ENCODE data around the gene NEK7. TPM values are rescaled to one million over a fixed set of nuclear protein-coding genes. Genes with fewer than 3 reads are reported as not detected.

Gene NEK7
- total RNA-seq, 4 donors from 2014 or later, result 123 to 219 (median 141) TPM

DNA sequence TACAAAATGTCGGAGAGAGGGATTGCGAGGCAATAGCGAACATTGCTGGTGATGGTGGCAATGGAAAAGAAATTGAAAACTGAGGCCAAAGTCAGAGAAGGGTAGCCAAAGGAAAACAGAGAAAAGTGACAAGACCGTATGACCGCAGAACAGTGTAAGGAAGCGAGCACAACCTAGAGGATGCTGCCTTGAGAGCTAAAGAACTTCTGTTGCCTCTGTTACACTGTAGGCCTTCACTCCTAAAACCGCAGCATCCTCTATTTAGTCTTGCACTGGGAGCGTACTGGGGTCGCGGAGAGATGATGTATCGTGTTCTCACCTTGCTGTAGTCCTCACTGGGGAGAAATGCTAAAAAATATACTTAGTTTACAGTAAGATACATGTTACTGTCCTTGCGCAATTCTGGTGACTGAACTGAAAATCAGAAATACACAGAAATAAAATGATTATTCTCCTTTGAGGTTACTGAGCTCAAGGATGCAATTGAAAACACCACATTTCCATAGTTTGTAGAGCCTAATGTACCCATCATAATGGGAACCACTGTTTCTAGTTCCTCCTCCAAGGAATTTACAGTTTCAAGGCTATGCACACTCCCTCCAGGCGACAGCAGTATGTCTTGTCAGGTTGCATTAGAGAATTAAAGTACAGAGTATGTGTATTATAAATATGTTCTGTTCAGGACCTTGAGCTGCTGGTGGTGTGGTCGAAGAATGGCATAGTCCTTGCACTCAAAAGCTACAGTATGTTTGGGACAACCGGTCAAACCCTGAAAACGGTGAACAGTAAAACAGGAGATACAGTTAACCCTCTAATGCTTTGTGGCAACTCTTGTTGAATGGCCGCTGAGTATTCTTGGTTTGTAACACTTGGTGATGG, 1.3 kb downstream of the NEK7 start:
- WGBS, 2 donors, result 6 to 8% methylated on average over 17 of the region's 17 CpGs
- Histone ChIP-seq H3K4me1 (peaks cover 0 to 57% (median 30%) of the 10 kb centered on the region in 4 donors), H3K4me3 (peak overlapping the region; percentile 73 to 99 (median 90)), H3K27me3 (no peaks in the 10 kb centered on the region), H3K27ac (peak overlapping the region; percentile 94 to 100 (median 100)), H3K9me3 (no peaks in the 10 kb centered on the region), H3K36me3 (no peaks in the 10 kb centered on the region)
- TF ChIP-seq POLR2A (IDR thresholded peaks at IDR 0.05), result no peak
- no peak for TF ChIP-seq CTCF (IDR thresholded peaks at IDR 0.05)
- no peak for TF ChIP-seq EP300 (IDR thresholded peaks at IDR 0.05)
- DNase-seq (ENCODE audit: low spot score in 2 of 2), result no peak

DNA sequence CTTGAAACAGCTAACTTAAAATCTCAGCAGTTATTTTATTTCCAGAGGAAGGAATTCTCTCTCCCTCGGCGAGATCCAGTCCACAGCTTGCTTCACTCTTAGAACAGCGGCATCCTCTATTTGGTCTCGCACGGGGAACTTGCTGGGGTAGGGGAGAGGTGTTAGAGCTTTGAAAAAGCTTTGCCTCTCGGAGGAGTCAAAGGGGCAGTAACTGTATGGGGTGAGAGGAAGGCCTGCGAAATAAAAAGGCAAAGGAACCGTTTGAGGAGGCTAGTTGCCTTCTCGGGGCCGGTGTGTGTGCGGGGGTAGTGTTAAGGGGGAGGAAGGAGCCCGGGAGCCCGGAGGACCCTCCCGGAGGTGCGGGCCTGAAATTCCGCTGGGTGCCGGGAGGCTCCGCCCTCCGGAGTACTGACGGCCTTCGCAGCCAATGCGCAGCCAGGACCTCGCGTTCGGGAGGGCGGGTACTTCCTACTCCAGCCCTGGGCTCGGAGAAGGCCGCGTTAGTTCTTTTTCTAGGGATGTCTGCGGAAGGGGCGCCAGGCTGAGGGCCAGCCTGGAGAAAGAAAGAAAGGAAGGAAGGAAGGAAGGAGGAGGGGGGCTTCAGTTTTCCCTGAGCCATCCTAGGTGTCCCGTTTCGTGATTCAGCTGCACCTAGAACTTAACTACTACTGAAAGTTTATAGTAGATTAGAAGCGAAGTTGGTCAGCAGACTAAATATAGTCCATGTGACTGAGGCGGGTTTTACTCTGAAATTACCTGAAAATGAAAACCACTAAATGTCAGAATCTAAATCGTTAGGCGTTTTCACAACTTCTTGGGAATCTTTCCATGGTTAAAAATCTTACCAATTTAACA, 2.2 kb downstream of the NEK7 start:
- TF ChIP-seq POLR2A (IDR thresholded peaks at IDR 0.05) (peak; percentile 72 to 86), CTCF (IDR thresholded peaks at IDR 0.05) (peak in 1 of 5 experiments; percentile 27), EP300 (IDR thresholded peaks at IDR 0.05) (peak; percentile 32 to 83)
- Histone ChIP-seq H3K9me3 (no peaks in the 10 kb centered on the region), H3K27ac (peak overlapping the region; percentile 94 to 100 (median 100)), H3K36me3 (no peaks in the 10 kb centered on the region), H3K4me1 (peaks cover 0 to 53% (median 30%) of the 10 kb centered on the region in 4 donors), H3K4me3 (peak overlapping the region; percentile 73 to 99 (median 90)), H3K27me3 (no peaks in the 10 kb centered on the region)
- DNase-seq (ENCODE audit: low spot score in 2 of 2), result peak; percentile 70 to 84
- WGBS, 2 donors, result 0 to 1% methylated on average over 37 of the region's 37 CpGs

DNA sequence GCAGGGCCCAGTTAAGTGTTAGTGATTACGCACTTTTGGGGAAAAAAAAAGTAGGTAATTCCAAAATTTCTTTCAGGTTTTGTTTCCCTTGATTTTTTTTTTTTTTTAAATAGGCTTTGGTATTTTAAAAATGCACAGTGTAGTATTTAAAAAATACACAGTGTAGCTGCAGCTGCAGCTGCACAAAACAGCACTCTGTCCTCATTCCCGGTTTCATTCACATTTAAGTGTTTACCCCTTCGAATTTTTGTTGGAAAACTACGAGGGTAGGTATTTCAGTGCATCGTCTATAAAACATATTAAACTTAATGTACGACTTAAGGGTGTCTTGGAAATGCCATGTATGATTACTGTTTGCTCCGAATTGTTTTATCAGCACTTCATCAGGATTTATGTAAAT, 3.4 kb downstream of the NEK7 start:
- peaks cover 0 to 54% (median 29%) of the 10 kb centered on the region in 4 donors for H3K4me1 ChIP-seq
- 36 to 44% methylated on average over 7 of the region's 7 CpGs for WGBS, 2 donors

DNA sequence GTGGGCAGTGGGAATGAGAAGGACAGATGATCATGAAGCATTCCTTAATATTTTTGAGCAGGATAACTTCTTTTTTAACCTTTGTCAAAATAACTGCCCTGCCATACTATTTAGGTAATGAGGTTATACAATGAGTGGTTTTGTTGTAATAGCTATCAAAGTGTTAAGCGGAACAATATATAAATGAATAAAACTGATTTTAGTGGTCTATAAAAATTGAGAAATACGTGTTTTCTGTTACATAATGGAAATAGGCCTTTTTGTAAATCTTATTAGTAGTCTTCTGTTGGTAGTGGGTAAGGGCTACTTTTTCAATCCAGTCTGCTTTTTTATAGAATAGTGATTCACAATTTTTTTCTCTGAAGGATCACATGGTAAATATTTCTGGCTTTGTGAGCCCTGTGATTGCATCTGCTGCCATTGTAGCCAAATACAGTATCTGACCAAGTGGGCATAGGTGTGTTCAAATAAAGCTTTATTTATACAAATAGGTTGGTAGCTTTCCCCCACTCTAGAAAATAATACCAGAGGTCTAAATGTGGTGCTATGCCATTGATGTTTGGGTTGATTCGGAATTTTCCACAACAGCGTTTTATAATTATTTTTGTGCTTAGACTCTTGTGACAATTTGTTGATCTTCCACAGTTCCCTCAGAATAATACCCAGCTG, 4.3 kb downstream of the NEK7 start:
- Histone ChIP-seq H3K27me3 (no peaks in the 10 kb centered on the region), H3K4me3 (no peak overlapping the region), H3K4me1 (peaks cover 0 to 54% (median 26%) of the 10 kb centered on the region in 4 donors), H3K9me3 (no peaks in the 10 kb centered on the region), H3K36me3 (no peaks in the 10 kb centered on the region), H3K27ac (peak overlapping the region in 1 of 4 donors; percentile 100)
- no peak for DNase-seq (ENCODE audit: low spot score in 2 of 2)
- no peak for TF ChIP-seq CTCF (IDR thresholded peaks at IDR 0.05)
- TF ChIP-seq POLR2A (IDR thresholded peaks at IDR 0.05), result no peak
- no peak for TF ChIP-seq EP300 (IDR thresholded peaks at IDR 0.05)
- 94 to 97% methylated on average over 4 of the region's 4 CpGs for WGBS, 2 donors

More for the DNA sequence above, 3.4 kb downstream of the NEK7 start:
- DNase-seq (ENCODE audit: low spot score in 2 of 2), result no peak
- peak overlapping the region in 2 of 4 donors; percentile 100 for H3K27ac ChIP-seq
- H3K4me3 ChIP-seq, result no peak overlapping the region
- no peaks in the 10 kb centered on the region for H3K36me3 ChIP-seq
- no peaks in the 10 kb centered on the region for H3K27me3 ChIP-seq
- no peaks in the 10 kb centered on the region for H3K9me3 ChIP-seq
- no peak for TF ChIP-seq POLR2A (IDR thresholded peaks at IDR 0.05)
- TF ChIP-seq EP300 (IDR thresholded peaks at IDR 0.05), result no peak
- no peak for TF ChIP-seq CTCF (IDR thresholded peaks at IDR 0.05)

All from tibial nerve (tissue), 4 donors.